Esophagus muscularis mucosa (tissue), 3 donors: Measurements from ENCODE around the gene FBXW8.

Experiments
- POLR2A ChIP-seq: fragments of 450-650 bp; IDR thresholded peaks from one replicate; pipeline ENCODE4 v1.6.1; 2017; ENCODE audit warnings: antibody characterized with exemption, moderate library complexity, mild to moderate bottlenecking, low read depth
- POLR2AphosphoS5 ChIP-seq, 2 donors: sonication (generic); formaldehyde crosslinking; IDR thresholded peaks; one replicate each; pipeline ENCODE4 v1.6.1; 2017; ENCODE audit warnings: antibody characterized with exemption in 2 of 2
- TF ChIP-seq, protein P1 (sequence below), 3 experiments: fragments of 200-600 bp in 2 of 3; fragments of 450-650 bp in 1 of 3; sonication (generic) in 2 of 3; IDR thresholded peaks; one replicate each; pipeline ENCODE4 v1.5.1; 2017 to 2019; ENCODE audit warnings: antibody characterized with exemption in 3 of 3, mild to moderate bottlenecking in 2 of 3, moderate library complexity in 1 of 3

DNA sequence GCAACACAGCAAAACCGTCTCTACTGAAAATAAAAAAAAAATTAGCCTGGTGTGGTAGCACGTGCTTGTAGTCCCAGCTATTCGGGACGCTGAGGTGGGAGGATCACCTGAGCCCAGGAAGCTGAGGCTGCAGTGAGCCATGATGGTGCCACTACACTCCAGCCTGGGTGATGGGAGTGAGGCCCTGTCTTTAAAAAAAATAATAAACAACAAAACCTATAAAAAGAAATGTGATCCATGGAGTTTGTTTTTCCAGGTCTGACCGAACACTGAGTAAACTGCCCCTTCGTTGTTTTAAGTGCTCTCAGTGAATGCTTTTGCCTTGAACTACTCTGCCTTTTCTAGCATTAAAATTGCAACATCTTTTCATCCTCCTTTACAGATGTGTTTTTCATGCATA is 111.7 kb downstream of the FBXW8 start:
- TF ChIP-seq, protein P1, sequence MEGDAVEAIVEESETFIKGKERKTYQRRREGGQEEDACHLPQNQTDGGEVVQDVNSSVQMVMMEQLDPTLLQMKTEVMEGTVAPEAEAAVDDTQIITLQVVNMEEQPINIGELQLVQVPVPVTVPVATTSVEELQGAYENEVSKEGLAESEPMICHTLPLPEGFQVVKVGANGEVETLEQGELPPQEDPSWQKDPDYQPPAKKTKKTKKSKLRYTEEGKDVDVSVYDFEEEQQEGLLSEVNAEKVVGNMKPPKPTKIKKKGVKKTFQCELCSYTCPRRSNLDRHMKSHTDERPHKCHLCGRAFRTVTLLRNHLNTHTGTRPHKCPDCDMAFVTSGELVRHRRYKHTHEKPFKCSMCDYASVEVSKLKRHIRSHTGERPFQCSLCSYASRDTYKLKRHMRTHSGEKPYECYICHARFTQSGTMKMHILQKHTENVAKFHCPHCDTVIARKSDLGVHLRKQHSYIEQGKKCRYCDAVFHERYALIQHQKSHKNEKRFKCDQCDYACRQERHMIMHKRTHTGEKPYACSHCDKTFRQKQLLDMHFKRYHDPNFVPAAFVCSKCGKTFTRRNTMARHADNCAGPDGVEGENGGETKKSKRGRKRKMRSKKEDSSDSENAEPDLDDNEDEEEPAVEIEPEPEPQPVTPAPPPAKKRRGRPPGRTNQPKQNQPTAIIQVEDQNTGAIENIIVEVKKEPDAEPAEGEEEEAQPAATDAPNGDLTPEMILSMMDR (IDR thresholded peaks at IDR 0.05): no peak
- TF ChIP-seq POLR2A (no peak), POLR2AphosphoS5 (IDR thresholded peaks at IDR 0.05) (no peak)
